Neural progenitor cell (in vitro differentiated cells): ENCODE data around the gene SAP30. TPM values are rescaled to one million over a fixed set of nuclear protein-coding genes. Genes with fewer than 3 reads are reported as not detected.
A peak's percentile ranks its signal among the peaks of the same experiment; 100 is the strongest.

Experiments used
- DNase-seq: peaks from one replicate; pipeline ENCODE4 v3.0.0-alpha.2; 2016; ENCODE audit warnings: low spot score
- H2AFZ ChIP-seq: fragments of 200-600 bp; sonication (generic); replicated peaks from 2 replicates; pipeline ENCODE4 v1.6.1; 2016; ENCODE audit warnings: antibody characterized with exemption
- H3F3A ChIP-seq: fragments of 200-600 bp; sonication (generic); 2 replicates; pipeline ENCODE4 v1.6.1; 2016; ENCODE audit warnings: antibody characterized with exemption, low read depth
- H3K27ac ChIP-seq: fragments of 200-600 bp; sonication (generic); 2 replicates; pipeline ENCODE4 v1.5.1; 2016; ENCODE audit warnings: mild to moderate bottlenecking
- H3K27me3 ChIP-seq: fragments of 200-600 bp; sonication (generic); 2 replicates; pipeline ENCODE4 v1.6.1; 2016; ENCODE audit warnings: mild to moderate bottlenecking, moderate library complexity
- H3K36me3 ChIP-seq: fragments of 200-600 bp; sonication (generic); 2 replicates; pipeline ENCODE4 v1.5.1; 2016
- H3K4me1 ChIP-seq: fragments of 200-600 bp; sonication (generic); 2 replicates; pipeline ENCODE4 v1.6.1; 2016; ENCODE audit warnings: mixed run types
- H3K4me2 ChIP-seq: fragments of 200-600 bp; sonication (generic); 2 replicates; pipeline ENCODE4 v1.6.1; 2016
- H3K4me3 ChIP-seq: fragments of 200-600 bp; sonication (generic); 2 replicates; pipeline ENCODE4 v1.5.1; 2016
- H3K79me2 ChIP-seq: fragments of 200-600 bp; sonication (generic); 2 replicates; pipeline ENCODE4 v1.6.1; 2016; ENCODE audit warnings: low read depth
- H3K9ac ChIP-seq: fragments of 200-600 bp; sonication (generic); 2 replicates; pipeline ENCODE4 v1.6.1; 2016
- H3K9me3 ChIP-seq: fragments of 200-600 bp; sonication (generic); 2 replicates; pipeline ENCODE4 v1.5.1; 2016; ENCODE audit warnings: low read depth
- H4K20me1 ChIP-seq: fragments of 200-600 bp; sonication (generic); 2 replicates; pipeline ENCODE4 v1.6.1; 2016; ENCODE audit warnings: low read depth
- H3K27ac Mint-ChIP-seq: 3 replicates; pipeline ENCODE4 v1.8.0; 2021; ENCODE audit warnings: mixed read lengths
- H3K27me3 Mint-ChIP-seq: 2 replicates; pipeline ENCODE4 v1.8.0; 2022; ENCODE audit warnings: low read depth, mild to moderate bottlenecking, inconsistent platforms, moderate library complexity, mixed read lengths; ENCODE audit not compliant: insufficient read depth
- H3K36me3 Mint-ChIP-seq: 3 replicates; pipeline ENCODE4 v1.8.0; 2021; ENCODE audit warnings: mixed read lengths
- H3K4me1 Mint-ChIP-seq: 3 replicates; pipeline ENCODE4 v1.8.0; 2021; ENCODE audit warnings: mixed read lengths
- H3K4me3 Mint-ChIP-seq: 3 replicates; pipeline ENCODE4 v1.8.0; 2021; ENCODE audit warnings: mild to moderate bottlenecking, moderate library complexity, mixed read lengths
- H3K9me3 Mint-ChIP-seq: 3 replicates; pipeline ENCODE4 v1.8.0; 2020; ENCODE audit warnings: mixed read lengths
- CTCF ChIP-seq: fragments of 200-600 bp; sonication (generic); IDR thresholded peaks from 2 replicates; pipeline ENCODE4 v1.5.1; 2017; ENCODE audit warnings: antibody characterized with exemption, mild to moderate bottlenecking
- EZH2 ChIP-seq: fragments of 200-600 bp; sonication (generic); IDR thresholded peaks from 2 replicates; pipeline ENCODE4 v1.6.1; 2017; ENCODE audit warnings: antibody characterized with exemption, mild to moderate bottlenecking, moderate library complexity
- EZH2phosphoT487 ChIP-seq: fragments of 200-600 bp; sonication (generic); IDR thresholded peaks from 2 replicates; pipeline ENCODE4 v1.6.1; 2017; ENCODE audit warnings: antibody characterized with exemption
- total RNA-seq: library from RNA; depleted of rRNA; stranded (reverse); fragments of >200 nt; gene quantifications from 2 replicates; pipeline ENCODE4 v1.2.3, GENCODE V29; 2015; ENCODE audit warnings: low replicate concordance

The SAP30 gene
- total RNA-seq, 1 donor from 2014 or later, result 63.5 TPM

GRCh38 chr4:173415885-173416653 is 45.3 kb downstream of the SAP30 start:
- no peaks in the 10 kb centered on the region for H3K4me1 Mint-ChIP-seq
- H3K27ac Mint-ChIP-seq, result no peak overlapping the region
- no peaks in the 10 kb centered on the region for H3F3A ChIP-seq
- H3K79me2 ChIP-seq, result no peaks in the 10 kb centered on the region
- no peaks in the 10 kb centered on the region for H3K9me3 ChIP-seq
- H4K20me1 ChIP-seq, result no peaks in the 10 kb centered on the region
- no peaks in the 10 kb centered on the region for H3K9me3 Mint-ChIP-seq
- H3K4me1 ChIP-seq, result no peaks in the 10 kb centered on the region
- H3K36me3 Mint-ChIP-seq, result no peaks in the 10 kb centered on the region
- no peak overlapping the region for H3K27ac ChIP-seq
- DNase-seq, result no peak
- H2AFZ ChIP-seq, result peak overlapping the region; percentile 20
- no peak overlapping the region for H3K4me3 Mint-ChIP-seq
- H3K4me2 ChIP-seq, result no peak overlapping the region
- TF ChIP-seq CTCF (no peak), EZH2 (no peak), EZH2phosphoT487 (no peak)
- no peak overlapping the region for H3K4me3 ChIP-seq
- peaks cover 3% of the 10 kb centered on the region for H3K27me3 Mint-ChIP-seq
- no peaks in the 10 kb centered on the region for H3K27me3 ChIP-seq
- no peaks in the 10 kb centered on the region for H3K36me3 ChIP-seq
- no peak overlapping the region for H3K9ac ChIP-seq

GRCh38 chr4:173417833-173418232 is 47.1 kb downstream of the SAP30 start:
- DNase-seq, result no peak
- no peak overlapping the region for H2AFZ ChIP-seq
- Mint-ChIP-seq H3K36me3 (no peaks in the 10 kb centered on the region), H3K4me1 (no peaks in the 10 kb centered on the region), H3K9me3 (no peaks in the 10 kb centered on the region), H3K27ac (no peak overlapping the region), H3K27me3 (peaks cover 3% of the 10 kb centered on the region), H3K4me3 (no peak overlapping the region)
- H4K20me1 ChIP-seq, result no peaks in the 10 kb centered on the region
- no peak overlapping the region for H3K4me2 ChIP-seq
- no peak for TF ChIP-seq EZH2
- TF ChIP-seq EZH2phosphoT487, result no peak
- TF ChIP-seq CTCF, result no peak
- H3F3A ChIP-seq, result no peaks in the 10 kb centered on the region
- H3K27ac ChIP-seq, result no peak overlapping the region
- no peaks in the 10 kb centered on the region for H3K27me3 ChIP-seq
- H3K79me2 ChIP-seq, result no peaks in the 10 kb centered on the region
- H3K9me3 ChIP-seq, result no peaks in the 10 kb centered on the region
- H3K4me1 ChIP-seq, result no peaks in the 10 kb centered on the region
- no peaks in the 10 kb centered on the region for H3K36me3 ChIP-seq
- H3K4me3 ChIP-seq, result no peak overlapping the region
- no peak overlapping the region for H3K9ac ChIP-seq

GRCh38 chr4:173418639-173419038 is 47.9 kb downstream of the SAP30 start:
- H3K9me3 ChIP-seq, result no peaks in the 10 kb centered on the region
- Mint-ChIP-seq H3K4me1 (no peaks in the 10 kb centered on the region), H3K27me3 (peaks cover 3% of the 10 kb centered on the region), H3K36me3 (no peaks in the 10 kb centered on the region), H3K4me3 (no peak overlapping the region), H3K9me3 (no peaks in the 10 kb centered on the region), H3K27ac (no peak overlapping the region)
- no peak for TF ChIP-seq CTCF
- no peak for TF ChIP-seq EZH2
- TF ChIP-seq EZH2phosphoT487, result no peak
- no peaks in the 10 kb centered on the region for H3K27me3 ChIP-seq
- no peaks in the 10 kb centered on the region for H3K4me1 ChIP-seq
- H3K9ac ChIP-seq, result no peak overlapping the region
- no peaks in the 10 kb centered on the region for H3F3A ChIP-seq
- no peak for DNase-seq
- no peaks in the 10 kb centered on the region for H3K79me2 ChIP-seq
- no peak overlapping the region for H3K4me3 ChIP-seq
- H3K4me2 ChIP-seq, result no peak overlapping the region
- H2AFZ ChIP-seq, result no peak overlapping the region
- no peak overlapping the region for H3K27ac ChIP-seq
- no peaks in the 10 kb centered on the region for H4K20me1 ChIP-seq
- no peaks in the 10 kb centered on the region for H3K36me3 ChIP-seq
